Heart right ventricle (tissue), 16 donors: Measurements from ENCODE around the gene CDKN2AIPNL. TPM values are rescaled to one million over a fixed set of nuclear protein-coding genes. Genes with fewer than 3 reads are reported as not detected.

Source experiments
- ATAC-seq, 8 donors: fragments of 200-7000 bp; cut with Tn5 transposase; one replicate each; pipeline ENCODE4 v1.9.1; 2020; ENCODE audit warnings: mild to moderate bottlenecking in 8 of 8, moderate library complexity in 8 of 8, moderate number of reproducible peaks in 1 of 8
- DNase-seq, 2 donors: peaks; one replicate each; pipeline ENCODE4 v3.0.0-alpha.2; 2020
- H3K27ac ChIP-seq, 10 donors: fragments of 200-600 bp; sonication (generic) in 2 of 10; one replicate each; pipeline versions ENCODE4 v1.5.0 to v1.8.0; 2020 to 2022; ENCODE audit warnings: mild to moderate bottlenecking in 3 of 10
- H3K27me3 ChIP-seq, 7 donors: fragments of 200-600 bp; one replicate each; pipeline ENCODE4 v1.8.0; 2021 to 2022; ENCODE audit warnings: mild to moderate bottlenecking in 2 of 7
- H3K36me3 ChIP-seq, 9 donors: fragments of 200-600 bp; sonication (generic) in 1 of 9; one replicate each; pipeline versions ENCODE4 v1.5.0 to v1.8.0; 2020 to 2022; ENCODE audit warnings: mild to moderate bottlenecking in 2 of 9
- H3K4me1 ChIP-seq, 9 donors: fragments of 200-600 bp; sonication (generic) in 1 of 9; one replicate each; pipeline versions ENCODE4 v1.5.0 to v1.8.0; 2020 to 2022; ENCODE audit warnings: mild to moderate bottlenecking in 4 of 9
- H3K4me3 ChIP-seq, 10 donors: fragments of 200-600 bp; sonication (generic) in 2 of 10; one replicate each; pipeline versions ENCODE4 v1.5.0 to v1.8.0; 2020 to 2022; ENCODE audit warnings: mild to moderate bottlenecking in 7 of 10, moderate library complexity in 2 of 10
- H3K9me3 ChIP-seq, 11 donors: fragments of 200-600 bp in 10 of 11; sonication (generic) in 2 of 11; one replicate each; pipeline versions ENCODE4 v1.5.0 to v1.8.0; 2013 to 2022; ENCODE audit warnings: mild to moderate bottlenecking in 2 of 11, control low read depth in 1 of 11, moderate library complexity in 1 of 11
- WGBS, 2 donors: extraction: QIAGEN DNeasy Blood & Tissue Kit; methylation state at CpG; one replicate each; pipeline ENCODE4 v1.1.7; 2013; ENCODE audit warnings: inconsistent platforms in 1 of 2; 5-methylcytosine and 5-hydroxymethylcytosine counted together
- intact Hi-C, 10 donors: fragments of 100-400 bp; cut with DNase I; formaldehyde crosslinking; loops; one replicate each; pipeline versions ENCODE4 v1.11.1 to v1.14.2; 2022
- polyA plus RNA-seq, 2 donors: library from polyadenylated mRNA; stranded (reverse); fragments of 200-250 nt; gene quantifications; one replicate each; pipeline ENCODE4 v1.2.3, GENCODE V29; 2013
- total RNA-seq, 10 donors: library from RNA; stranded (reverse); fragmentation: NEBNext Ultra II Directional in 3 of 10; extraction: Animal tissue kit (Norgen Biotek cat#: 25700) in 3 of 10; gene quantifications; one replicate each; pipeline versions ENCODE4 v1.2.1 to v1.2.4, GENCODE V29; 2021 to 2023
- TF ChIP-seq, protein P1 (sequence below), 9 donors: fragments of 200-600 bp; sonication (generic) in 2 of 9; IDR thresholded peaks; one replicate each; pipeline versions ENCODE4 v1.5.0 to v1.8.0; 2021 to 2022; ENCODE audit warnings: antibody characterized with exemption in 9 of 9, mild to moderate bottlenecking in 5 of 9, moderate library complexity in 1 of 9
- donor health status: Arrhythmogenic right ventricular cardiomyopathy.
- donor health status: ischemic (EF 13 %, LVEDD 7.1; RV severe dilation, severe dysfunction).
- donor health status: healthy with polysubstance abuse.
- donor health status: DM: no; HTN: yes; CAD: no.
- donor health status: DM: no; HTN: no; CAD: no.
- donor health status: ischemic (EF 25% LVEDD 6.9; RV normal size, moderate dysfunction).
- donor health status: ischemic (EF 25% LVEDD 5.7; RV mildly dilated, moderate dysfunction).
- donor health status: healthy.
- donor health status: DM: yes; HTN: yes; CAD: no.
- donor health status: Ischemic cardiomyopathy.
- donor health status: ischemic (EF 35%, LVEDD 5.7; RV mildly dilated, moderate dysfunction).
- donor health status: nonischemic (EF 11% LVEDD 7.7; RV severe dilation, severe dysfunction).
- donor health status: DM: yes; HTN: yes; CAD: no.
- donor health status: PGD.
- donor health status: ischemic (EF 29% LVEDD 5.4; RV normal size, mild dysfunction).
- donor health status: nonischemic (EF 23%, LVEDD 6.1; RV moderate dilation, normal function).

Gene CDKN2AIPNL
- total and polyA plus RNA-seq, 12 donors = 29.1 to 87.6 (median 37.3) TPM

- Histone ChIP-seq H3K36me3 (no peaks in the 10 kb centered on the region), H3K4me1 (peaks cover 10 to 19% (median 17%) of the 10 kb centered on the region in 9 donors), H3K4me3 (no peak overlapping the region), H3K27me3 (no peaks in the 10 kb centered on the region), H3K27ac (no peak overlapping the region), H3K9me3 (no peaks in the 10 kb centered on the region)
- ATAC-seq (no peak), DNase-seq (no peak)
- TF ChIP-seq, protein P1, sequence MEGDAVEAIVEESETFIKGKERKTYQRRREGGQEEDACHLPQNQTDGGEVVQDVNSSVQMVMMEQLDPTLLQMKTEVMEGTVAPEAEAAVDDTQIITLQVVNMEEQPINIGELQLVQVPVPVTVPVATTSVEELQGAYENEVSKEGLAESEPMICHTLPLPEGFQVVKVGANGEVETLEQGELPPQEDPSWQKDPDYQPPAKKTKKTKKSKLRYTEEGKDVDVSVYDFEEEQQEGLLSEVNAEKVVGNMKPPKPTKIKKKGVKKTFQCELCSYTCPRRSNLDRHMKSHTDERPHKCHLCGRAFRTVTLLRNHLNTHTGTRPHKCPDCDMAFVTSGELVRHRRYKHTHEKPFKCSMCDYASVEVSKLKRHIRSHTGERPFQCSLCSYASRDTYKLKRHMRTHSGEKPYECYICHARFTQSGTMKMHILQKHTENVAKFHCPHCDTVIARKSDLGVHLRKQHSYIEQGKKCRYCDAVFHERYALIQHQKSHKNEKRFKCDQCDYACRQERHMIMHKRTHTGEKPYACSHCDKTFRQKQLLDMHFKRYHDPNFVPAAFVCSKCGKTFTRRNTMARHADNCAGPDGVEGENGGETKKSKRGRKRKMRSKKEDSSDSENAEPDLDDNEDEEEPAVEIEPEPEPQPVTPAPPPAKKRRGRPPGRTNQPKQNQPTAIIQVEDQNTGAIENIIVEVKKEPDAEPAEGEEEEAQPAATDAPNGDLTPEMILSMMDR (IDR thresholded peaks at IDR 0.05) = no peak
- intact Hi-C loops = no loop called here
- WGBS, 2 donors = 80 to 84% methylated on average over 14 of the region's 14 CpGs
Observed at GRCh38 chr5:134432677-134433359, 21.1 kb upstream of the CDKN2AIPNL start.

DNA sequence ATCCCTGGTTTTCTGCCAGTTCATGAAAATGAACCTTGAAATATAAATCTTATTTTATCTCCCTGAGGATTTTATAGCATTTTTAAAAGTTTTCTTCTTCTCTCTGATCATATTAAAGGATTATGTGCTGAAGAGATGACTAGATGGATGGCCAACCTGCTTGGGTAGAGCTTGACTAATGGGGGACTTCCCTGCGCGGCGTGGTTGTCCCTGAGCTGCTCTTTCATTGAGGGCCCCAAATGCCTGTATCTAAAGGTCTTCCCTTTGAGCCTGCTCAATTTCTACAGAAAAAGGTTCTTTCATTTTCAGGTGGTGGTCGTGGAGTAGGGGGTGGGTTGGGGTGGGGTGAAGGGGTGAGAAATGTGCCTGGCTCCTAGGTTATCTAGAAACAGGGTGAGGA is 20.5 kb upstream of the CDKN2AIPNL start:
- TF ChIP-seq, protein P1 (IDR thresholded peaks at IDR 0.05) = no peak
- WGBS, 2 donors = 77 to 91% methylated on average over 4 of the region's 4 CpGs

GRCh38 chr5:134430001-134430569 is 18.4 kb upstream of the CDKN2AIPNL start:
- Histone ChIP-seq H3K4me3 (no peak overlapping the region), H3K4me1 (no peaks in the 10 kb centered on the region), H3K27me3 (no peaks in the 10 kb centered on the region), H3K9me3 (no peaks in the 10 kb centered on the region), H3K36me3 (no peaks in the 10 kb centered on the region), H3K27ac (no peak overlapping the region)
- TF ChIP-seq, protein P1 (IDR thresholded peaks at IDR 0.05) = no peak
- intact Hi-C loops = no loop called here
- DNase-seq = no peak
- WGBS, 2 donors = 56 to 65% methylated on average over 5 of the region's 5 CpGs
- ATAC-seq = no peak

More for the DNA sequence above, 20.5 kb upstream of the CDKN2AIPNL start:
- no peak overlapping the region for H3K27ac ChIP-seq
- ATAC-seq (no peak), DNase-seq (no peak)
- H3K9me3 ChIP-seq = no peaks in the 10 kb centered on the region
- H3K4me1 ChIP-seq = peaks cover 4 to 12% (median 11%) of the 10 kb centered on the region in 9 donors
- H3K27me3 ChIP-seq = no peaks in the 10 kb centered on the region
- intact Hi-C loops = no loop called here
- no peak overlapping the region for H3K4me3 ChIP-seq
- H3K36me3 ChIP-seq = no peaks in the 10 kb centered on the region

DNA sequence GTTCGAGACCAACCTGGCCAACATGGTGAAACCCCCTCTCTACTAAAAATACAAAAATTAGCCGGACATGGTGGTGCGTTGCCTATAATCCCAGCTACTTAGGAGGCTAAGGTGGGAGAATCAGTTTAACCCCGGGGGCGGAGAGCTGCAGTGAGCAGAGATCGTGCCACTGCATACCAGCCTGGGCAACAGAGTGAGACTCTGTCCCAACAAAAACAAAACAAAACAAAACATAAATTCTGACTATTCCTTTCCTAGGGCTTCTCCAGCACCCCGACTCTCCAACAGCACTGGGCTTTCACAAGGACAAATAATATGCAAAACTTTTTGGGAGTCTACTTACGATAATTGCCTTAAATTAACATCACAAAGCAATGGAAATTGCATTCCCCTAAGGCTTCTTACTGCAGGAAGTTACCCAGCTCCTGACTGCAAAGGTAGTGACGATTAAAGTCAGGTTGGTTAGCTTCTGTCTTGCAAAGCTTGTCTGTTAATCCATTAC is 15.9 kb upstream of the CDKN2AIPNL start:
- no peak overlapping the region for H3K4me3 ChIP-seq
- ATAC-seq (no peak), DNase-seq (no peak)
- intact Hi-C loops = no loop called here
- H3K4me1 ChIP-seq = no peaks in the 10 kb centered on the region
- TF ChIP-seq, protein P1 (IDR thresholded peaks at IDR 0.05) = no peak
- WGBS, 2 donors = 59 to 64% methylated on average over 9 of the region's 9 CpGs
- H3K27me3 ChIP-seq = no peaks in the 10 kb centered on the region
- H3K36me3 ChIP-seq = no peaks in the 10 kb centered on the region
- H3K27ac ChIP-seq = no peak overlapping the region
- no peaks in the 10 kb centered on the region for H3K9me3 ChIP-seq
